Measurements from ENCODE around the gene PHETA1.

The PHETA1 gene

GRCh38 chr12:111362687-111363475, 6.0 kb downstream of the PHETA1 start:
- no peak for TF ChIP-seq EZH2phosphoT487 (IDR thresholded peaks at IDR 0.05; ENCODE audit: low read depth)
- TF ChIP-seq, protein P1, sequence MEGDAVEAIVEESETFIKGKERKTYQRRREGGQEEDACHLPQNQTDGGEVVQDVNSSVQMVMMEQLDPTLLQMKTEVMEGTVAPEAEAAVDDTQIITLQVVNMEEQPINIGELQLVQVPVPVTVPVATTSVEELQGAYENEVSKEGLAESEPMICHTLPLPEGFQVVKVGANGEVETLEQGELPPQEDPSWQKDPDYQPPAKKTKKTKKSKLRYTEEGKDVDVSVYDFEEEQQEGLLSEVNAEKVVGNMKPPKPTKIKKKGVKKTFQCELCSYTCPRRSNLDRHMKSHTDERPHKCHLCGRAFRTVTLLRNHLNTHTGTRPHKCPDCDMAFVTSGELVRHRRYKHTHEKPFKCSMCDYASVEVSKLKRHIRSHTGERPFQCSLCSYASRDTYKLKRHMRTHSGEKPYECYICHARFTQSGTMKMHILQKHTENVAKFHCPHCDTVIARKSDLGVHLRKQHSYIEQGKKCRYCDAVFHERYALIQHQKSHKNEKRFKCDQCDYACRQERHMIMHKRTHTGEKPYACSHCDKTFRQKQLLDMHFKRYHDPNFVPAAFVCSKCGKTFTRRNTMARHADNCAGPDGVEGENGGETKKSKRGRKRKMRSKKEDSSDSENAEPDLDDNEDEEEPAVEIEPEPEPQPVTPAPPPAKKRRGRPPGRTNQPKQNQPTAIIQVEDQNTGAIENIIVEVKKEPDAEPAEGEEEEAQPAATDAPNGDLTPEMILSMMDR (IDR thresholded peaks at IDR 0.05; ENCODE audit: low read depth, low read length), result no peak

GRCh38 chr12:111361717-111362576, 6.9 kb downstream of the PHETA1 start:
- H2AFZ ChIP-seq (ENCODE audit: low read depth, low read length), result no peak overlapping the region

More at GRCh38 chr12:111362687-111363475, 6.0 kb downstream of the PHETA1 start:
- Histone ChIP-seq H3K27me3 (ENCODE audit: low read depth, low read length) (peaks cover 18% of the 10 kb centered on the region), H2AFZ (ENCODE audit: low read depth, low read length) (no peak overlapping the region), H3K4me3 (ENCODE audit: low read length) (no peak overlapping the region), H3K4me1 (ENCODE audit: low read length) (no peaks in the 10 kb centered on the region), H3K4me2 (ENCODE audit: low read length) (no peak overlapping the region), H3K79me2 (ENCODE audit: low read length) (no peaks in the 10 kb centered on the region), H4K20me1 (ENCODE audit: insufficient read depth, low read length) (no peaks in the 10 kb centered on the region), H3K9me3 (ENCODE audit: insufficient read depth, low read length) (no peaks in the 10 kb centered on the region), H3K36me3 (replicated peaks; ENCODE audit: low read depth, low read length) (no peaks in the 10 kb centered on the region), H3K27ac (ENCODE audit: low read length) (no peak overlapping the region), H3K9ac (ENCODE audit: low read length) (no peak overlapping the region)

GRCh38 chr12:111361073-111361716, 7.7 kb downstream of the PHETA1 start:
- H3K4me1 ChIP-seq (ENCODE audit: low read length), result no peaks in the 10 kb centered on the region
- H2AFZ ChIP-seq (ENCODE audit: low read depth, low read length), result no peak overlapping the region
- no peaks in the 10 kb centered on the region for H3K36me3 ChIP-seq (replicated peaks; ENCODE audit: low read depth, low read length)
- no peak overlapping the region for H3K4me3 ChIP-seq (ENCODE audit: low read length)
- H3K9me3 ChIP-seq (ENCODE audit: insufficient read depth, low read length), result no peaks in the 10 kb centered on the region
- no peak overlapping the region for H3K27ac ChIP-seq (ENCODE audit: low read length)
- peaks cover 10% of the 10 kb centered on the region; the same call in 1 of the 2 replicates for H3K27me3 ChIP-seq (ENCODE audit: low read depth, low read length)
- no peaks in the 10 kb centered on the region for H3K79me2 ChIP-seq (ENCODE audit: low read length)
- no peak overlapping the region for H3K9ac ChIP-seq (ENCODE audit: low read length)
- H4K20me1 ChIP-seq (ENCODE audit: insufficient read depth, low read length), result no peaks in the 10 kb centered on the region
- TF ChIP-seq, protein P1 (IDR thresholded peaks at IDR 0.05; ENCODE audit: low read depth, low read length), result no peak
- no peak for TF ChIP-seq EZH2phosphoT487 (IDR thresholded peaks at IDR 0.05; ENCODE audit: low read depth)
- H3K4me2 ChIP-seq (ENCODE audit: low read length), result no peak overlapping the region

More at GRCh38 chr12:111361717-111362576, 6.9 kb downstream of the PHETA1 start:
- no peak overlapping the region for H3K27ac ChIP-seq (ENCODE audit: low read length)
- no peaks in the 10 kb centered on the region for H3K79me2 ChIP-seq (ENCODE audit: low read length)
- H3K36me3 ChIP-seq (replicated peaks; ENCODE audit: low read depth, low read length), result no peaks in the 10 kb centered on the region
- no peaks in the 10 kb centered on the region for H4K20me1 ChIP-seq (ENCODE audit: insufficient read depth, low read length)
- no peak overlapping the region for H3K4me3 ChIP-seq (ENCODE audit: low read length)
- no peak overlapping the region for H3K9ac ChIP-seq (ENCODE audit: low read length)
- no peaks in the 10 kb centered on the region for H3K9me3 ChIP-seq (ENCODE audit: insufficient read depth, low read length)
- no peak overlapping the region for H3K4me2 ChIP-seq (ENCODE audit: low read length)
- peaks cover 10% of the 10 kb centered on the region for H3K27me3 ChIP-seq (ENCODE audit: low read depth, low read length)
- TF ChIP-seq EZH2phosphoT487 (IDR thresholded peaks at IDR 0.05; ENCODE audit: low read depth), result no peak
- TF ChIP-seq, protein P1 (IDR thresholded peaks at IDR 0.05; ENCODE audit: low read depth, low read length), result no peak
- H3K4me1 ChIP-seq (ENCODE audit: low read length), result no peaks in the 10 kb centered on the region
